Loucy (cell line): Measurements from ENCODE around the gene ELMO3.
A peak's percentile ranks its signal among the peaks of the same experiment; 100 is the strongest.

ENCODE experiments used
- H2AFZ ChIP-seq: fragments of 200-600 bp; sonication (generic); 2 replicates; pipeline ENCODE4 v1.6.0; 2016; ENCODE audit warnings: antibody characterized with exemption, mild to moderate bottlenecking, low read length, moderate library complexity
- H3F3A ChIP-seq: fragments of 200-600 bp; 2 replicates; pipeline ENCODE4 v1.6.0; 2016; ENCODE audit warnings: antibody characterized with exemption, low read depth, mild to moderate bottlenecking
- H3K27me3 ChIP-seq: fragments of 200-600 bp; sonication (generic); 2 replicates; pipeline ENCODE4 v1.6.1; 2014; ENCODE audit warnings: low read length, mild to moderate bottlenecking; ENCODE audit not compliant: insufficient read depth, poor library complexity, severe bottlenecking
- H3K36me3 ChIP-seq: fragments of 200-600 bp; sonication (generic); 2 replicates; pipeline ENCODE4 v1.6.1; 2016; ENCODE audit warnings: low read length; ENCODE audit not compliant: insufficient read depth
- H3K4me1 ChIP-seq: fragments of 200-600 bp; sonication (generic); 2 replicates; pipeline ENCODE4 v1.5.1; 2014; ENCODE audit warnings: low read length, mild to moderate bottlenecking; ENCODE audit not compliant: insufficient read depth, poor library complexity, severe bottlenecking
- H3K4me2 ChIP-seq: fragments of 200-600 bp; sonication (generic); 2 replicates; pipeline ENCODE4 v1.6.0; 2014; ENCODE audit warnings: antibody characterized with exemption, low read length, low read depth, mild to moderate bottlenecking; ENCODE audit not compliant: poor library complexity, severe bottlenecking
- H3K4me3 ChIP-seq: fragments of 200-600 bp; sonication (generic); 2 replicates; pipeline ENCODE4 v1.5.1; 2014; ENCODE audit warnings: low read length, mild to moderate bottlenecking, mixed read lengths; ENCODE audit not compliant: poor library complexity, severe bottlenecking
- H3K79me2 ChIP-seq: fragments of 200-600 bp; sonication (generic); 2 replicates; pipeline ENCODE4 v1.6.1; 2014; ENCODE audit warnings: low read length; ENCODE audit not compliant: insufficient read depth
- H3K9ac ChIP-seq: fragments of 200-600 bp; sonication (generic); 2 replicates; pipeline ENCODE4 v1.6.0; 2014; ENCODE audit warnings: mild to moderate bottlenecking, low read depth, low read length, moderate library complexity; ENCODE audit not compliant: poor library complexity, severe bottlenecking
- H3K9me2 ChIP-seq: fragments of 200-600 bp; sonication (generic); replicated peaks from 2 replicates; pipeline ENCODE4 v1.6.1; 2016; ENCODE audit warnings: low read depth, low read length, mixed read lengths
- H3K9me3 ChIP-seq: fragments of 200-600 bp; sonication (generic); 2 replicates; pipeline ENCODE4 v1.6.1; 2014; ENCODE audit warnings: mild to moderate bottlenecking, antibody characterized with exemption, low read length, low read depth; ENCODE audit not compliant: insufficient read depth
- H4K20me1 ChIP-seq: fragments of 200-600 bp; sonication (generic); 2 replicates; pipeline ENCODE4 v1.6.0; 2014; ENCODE audit warnings: antibody characterized with exemption, low read length, mild to moderate bottlenecking; ENCODE audit not compliant: insufficient read depth, poor library complexity, severe bottlenecking
- CTCF ChIP-seq: fragments of 200-600 bp; sonication (generic); conservative IDR thresholded peaks from 2 replicates; pipeline ENCODE4 v1.5.1; 2014; ENCODE audit warnings: mild to moderate bottlenecking, antibody characterized with exemption, low read length
- EZH2phosphoT487 ChIP-seq: fragments of 200-600 bp; IDR thresholded peaks from 2 replicates; pipeline ENCODE4 v1.6.1; 2018; ENCODE audit warnings: antibody characterized with exemption, mild to moderate bottlenecking, moderate library complexity, borderline replicate concordance

ELMO3 gene

DNA sequence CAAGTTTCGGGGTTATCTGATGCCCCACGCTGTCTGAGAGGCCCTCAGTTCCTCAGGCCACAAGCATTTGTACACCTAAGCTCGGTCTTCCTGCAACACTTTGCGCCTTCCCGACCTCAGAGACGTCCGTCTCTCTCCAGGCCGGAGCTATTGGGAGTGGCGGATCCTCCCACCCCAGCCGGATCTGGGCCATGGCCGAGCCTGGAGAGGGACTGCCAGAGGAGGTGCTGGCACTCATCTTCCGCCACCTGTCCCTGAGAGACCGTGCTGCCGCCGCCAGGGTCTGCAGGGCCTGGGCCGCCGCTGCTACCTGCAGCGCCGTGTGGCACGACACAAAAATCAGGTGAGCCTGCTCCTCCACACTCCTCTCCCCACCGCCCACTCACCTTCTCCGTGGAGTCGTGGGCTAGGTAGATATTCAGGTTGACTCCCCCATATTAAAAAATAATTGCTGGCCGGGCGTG, 37.3 kb upstream of the ELMO3 start:
- peaks cover 5% of the 10 kb centered on the region; the same call in 1 of the 2 replicates for H3K79me2 ChIP-seq
- no peak overlapping the region for H2AFZ ChIP-seq
- H3K9me3 ChIP-seq: no peaks in the 10 kb centered on the region
- TF ChIP-seq CTCF: no peak
- TF ChIP-seq EZH2phosphoT487: no peak
- H3K36me3 ChIP-seq: no peaks in the 10 kb centered on the region
- H3K27me3 ChIP-seq: no peaks in the 10 kb centered on the region
- H3F3A ChIP-seq: no peaks in the 10 kb centered on the region
- peaks cover 11% of the 10 kb centered on the region for H3K4me1 ChIP-seq
- H3K9ac ChIP-seq: no peak overlapping the region
- peak overlapping the region; percentile 84 for H3K4me2 ChIP-seq
- peak overlapping the region; percentile 89 for H3K4me3 ChIP-seq
- no peaks in the 10 kb centered on the region for H3K9me2 ChIP-seq
- H4K20me1 ChIP-seq: peaks cover 3% of the 10 kb centered on the region

DNA sequence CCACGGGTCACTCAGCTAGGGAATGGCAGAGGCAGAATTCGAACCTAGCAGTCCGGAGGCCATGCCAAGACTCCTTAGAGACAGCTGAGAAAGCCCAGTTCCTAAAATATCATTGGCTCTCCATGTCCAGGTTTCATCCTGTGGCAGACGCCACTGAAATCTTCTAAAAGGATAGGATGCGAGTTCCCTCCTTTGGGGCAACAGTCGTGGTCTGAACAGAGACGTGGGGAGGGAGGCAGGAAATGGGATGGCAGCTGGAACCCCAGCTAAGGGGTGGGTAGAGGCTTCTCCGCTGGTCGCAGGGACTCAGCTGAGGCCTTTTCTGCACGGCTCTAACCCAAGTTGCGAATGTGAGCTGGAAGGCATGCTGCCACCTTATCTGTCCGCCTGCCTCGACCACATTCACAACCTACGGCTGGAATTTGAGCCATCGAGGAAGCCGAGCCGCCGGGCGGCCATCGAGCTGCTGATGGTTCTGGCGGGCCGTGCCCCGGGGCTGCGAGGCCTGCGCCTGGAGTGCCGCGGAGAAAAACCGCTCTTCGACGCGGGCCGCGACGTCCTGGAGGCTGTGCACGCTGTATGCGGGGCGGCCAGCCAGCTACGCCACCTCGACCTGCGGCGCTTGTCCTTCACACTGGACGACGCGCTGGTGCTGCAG, 36.3 kb upstream of the ELMO3 start:
- Histone ChIP-seq H3K27me3 (no peaks in the 10 kb centered on the region), H3K9ac (no peak overlapping the region)

GRCh38 chr16:67163164-67163998, 35.5 kb upstream of the ELMO3 start:
- H3K4me1 ChIP-seq: peaks cover 5% of the 10 kb centered on the region
- peaks cover 5% of the 10 kb centered on the region; the same call in 1 of the 2 replicates for H3K79me2 ChIP-seq
- H3K9ac ChIP-seq: no peak overlapping the region
- H3K9me3 ChIP-seq: no peaks in the 10 kb centered on the region
- no peaks in the 10 kb centered on the region for H3K36me3 ChIP-seq
- H3K4me3 ChIP-seq: no peak overlapping the region
- no peaks in the 10 kb centered on the region for H3K27me3 ChIP-seq
- H3K4me2 ChIP-seq: no peak overlapping the region
- peaks cover 3% of the 10 kb centered on the region for H4K20me1 ChIP-seq
- TF ChIP-seq CTCF (no peak), EZH2phosphoT487 (no peak)
- H2AFZ ChIP-seq: no peak overlapping the region
- H3K9me2 ChIP-seq: no peaks in the 10 kb centered on the region
- no peaks in the 10 kb centered on the region for H3F3A ChIP-seq

More for the DNA sequence above, 36.3 kb upstream of the ELMO3 start:
- H3K4me2 ChIP-seq: no peak overlapping the region
- no peaks in the 10 kb centered on the region for H3F3A ChIP-seq
- no peaks in the 10 kb centered on the region for H3K36me3 ChIP-seq
- H2AFZ ChIP-seq: no peak overlapping the region
- peaks cover 10% of the 10 kb centered on the region for H3K4me1 ChIP-seq
- H3K79me2 ChIP-seq: peaks cover 5% of the 10 kb centered on the region; the same call in 1 of the 2 replicates
- TF ChIP-seq CTCF (no peak), EZH2phosphoT487 (no peak)
- no peaks in the 10 kb centered on the region for H3K9me2 ChIP-seq
- peaks cover 3% of the 10 kb centered on the region for H4K20me1 ChIP-seq
- H3K4me3 ChIP-seq: no peak overlapping the region
- no peaks in the 10 kb centered on the region for H3K9me3 ChIP-seq
